ENCODE results near the gene CELA3A. TPM values are rescaled to one million over a fixed set of nuclear protein-coding genes. Genes with fewer than 3 reads are reported as not detected.
"Not testable (repeated sequence)": the region's sequence is repeated elsewhere in the genome, so short reads cannot be mapped to it uniquely, and the experiment has no call there.

Gene CELA3A
- total RNA-seq, 4 donors from 2014 or later: not detected

DNA sequence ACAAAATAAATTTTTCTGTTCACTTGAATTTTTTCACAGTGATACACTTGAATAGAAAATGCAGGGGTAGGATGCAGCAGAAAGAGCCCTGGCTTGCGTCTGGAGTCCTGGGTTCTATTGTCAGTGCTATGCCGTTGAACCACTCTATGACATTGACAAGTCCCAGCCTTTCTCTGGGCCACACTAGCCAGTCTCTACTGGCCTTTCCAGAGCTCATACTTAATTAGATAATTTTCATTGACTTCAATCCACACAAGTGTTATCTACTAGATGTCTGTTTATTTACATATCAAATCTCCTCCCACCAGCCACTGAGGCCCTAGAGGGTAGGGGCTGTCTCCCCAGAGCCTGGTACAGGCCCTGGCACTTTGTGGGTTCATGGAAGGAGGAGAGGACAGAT is 40.1 kb upstream of the CELA3A start:
- Histone ChIP-seq H3K36me3 (no peaks in the 10 kb centered on the region), H3K9me3 (no peaks in the 10 kb centered on the region), H3K4me1 (peaks cover 0 to 17% (median 8%) of the 10 kb centered on the region in 4 donors), H3K27ac (no peak overlapping the region), H3K4me3 (no peak overlapping the region), H3K27me3 (no peaks in the 10 kb centered on the region)
- no peak for DNase-seq
- TF ChIP-seq, protein P1, sequence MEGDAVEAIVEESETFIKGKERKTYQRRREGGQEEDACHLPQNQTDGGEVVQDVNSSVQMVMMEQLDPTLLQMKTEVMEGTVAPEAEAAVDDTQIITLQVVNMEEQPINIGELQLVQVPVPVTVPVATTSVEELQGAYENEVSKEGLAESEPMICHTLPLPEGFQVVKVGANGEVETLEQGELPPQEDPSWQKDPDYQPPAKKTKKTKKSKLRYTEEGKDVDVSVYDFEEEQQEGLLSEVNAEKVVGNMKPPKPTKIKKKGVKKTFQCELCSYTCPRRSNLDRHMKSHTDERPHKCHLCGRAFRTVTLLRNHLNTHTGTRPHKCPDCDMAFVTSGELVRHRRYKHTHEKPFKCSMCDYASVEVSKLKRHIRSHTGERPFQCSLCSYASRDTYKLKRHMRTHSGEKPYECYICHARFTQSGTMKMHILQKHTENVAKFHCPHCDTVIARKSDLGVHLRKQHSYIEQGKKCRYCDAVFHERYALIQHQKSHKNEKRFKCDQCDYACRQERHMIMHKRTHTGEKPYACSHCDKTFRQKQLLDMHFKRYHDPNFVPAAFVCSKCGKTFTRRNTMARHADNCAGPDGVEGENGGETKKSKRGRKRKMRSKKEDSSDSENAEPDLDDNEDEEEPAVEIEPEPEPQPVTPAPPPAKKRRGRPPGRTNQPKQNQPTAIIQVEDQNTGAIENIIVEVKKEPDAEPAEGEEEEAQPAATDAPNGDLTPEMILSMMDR (IDR thresholded peaks at IDR 0.05): no peak
- no peak for TF ChIP-seq POLR2A (IDR thresholded peaks at IDR 0.05)

GRCh38 chr1:21961799-21962198 is 39.7 kb upstream of the CELA3A start:
- Histone ChIP-seq H3K9me3 (no peaks in the 10 kb centered on the region), H3K27ac (no peak overlapping the region), H3K4me3 (no peak overlapping the region), H3K4me1 (peaks cover 0 to 13% (median 3%) of the 10 kb centered on the region in 4 donors), H3K36me3 (no peaks in the 10 kb centered on the region), H3K27me3 (no peaks in the 10 kb centered on the region)
- no peak for DNase-seq
- TF ChIP-seq POLR2A (IDR thresholded peaks at IDR 0.05): no peak
- TF ChIP-seq, protein P1 (IDR thresholded peaks at IDR 0.05): no peak

GRCh38 chr1:21963477-21964217 is 37.8 kb upstream of the CELA3A start:
- H3K4me3 ChIP-seq: no peak overlapping the region
- TF ChIP-seq, protein P1 (IDR thresholded peaks at IDR 0.05): peak; percentile 80 to 94 (median 91)
- no peak for TF ChIP-seq POLR2A (IDR thresholded peaks at IDR 0.05)
- no peak overlapping the region for H3K27ac ChIP-seq

DNA sequence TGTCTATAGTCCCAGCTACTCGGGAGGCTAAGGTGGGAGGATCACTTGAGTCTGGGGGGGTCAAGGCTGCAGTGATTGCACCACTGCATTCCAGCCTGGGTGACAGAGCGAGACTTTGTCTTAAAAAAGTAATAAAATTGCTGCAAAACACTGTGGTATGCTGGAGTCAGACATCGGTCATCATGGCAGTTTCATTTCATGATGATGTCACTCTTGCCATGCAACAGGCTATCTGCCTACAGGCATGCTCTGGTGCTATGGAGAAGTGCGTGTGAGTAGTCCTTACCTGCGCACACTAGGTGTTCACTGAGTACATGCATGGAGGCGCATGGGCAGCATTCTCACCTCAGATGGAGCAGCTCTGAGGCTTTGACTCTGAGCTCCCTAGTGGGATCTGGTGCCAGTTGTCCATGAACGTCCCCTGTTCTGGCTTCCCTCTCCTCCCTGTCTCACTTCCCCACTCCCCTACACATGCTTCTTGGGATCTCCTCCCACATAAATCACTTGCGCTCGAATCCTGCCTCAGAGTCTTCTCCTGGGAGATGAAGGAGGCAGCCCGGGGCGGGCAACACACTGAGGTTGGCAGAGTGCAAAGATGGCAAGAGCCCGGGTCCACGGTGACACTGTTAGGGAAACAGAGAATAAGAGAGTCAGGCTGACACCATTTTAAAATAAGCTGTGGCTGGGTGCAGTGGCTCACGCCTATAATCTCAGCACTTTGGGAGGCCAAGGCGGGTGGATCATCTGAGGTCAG is 35.0 kb upstream of the CELA3A start:
- no peaks in the 10 kb centered on the region for H3K27me3 ChIP-seq
- no peak overlapping the region for H3K4me3 ChIP-seq
- H3K36me3 ChIP-seq: no peaks in the 10 kb centered on the region
- no peak for DNase-seq
- TF ChIP-seq, protein P1 (IDR thresholded peaks at IDR 0.05): no peak
- no peak for TF ChIP-seq POLR2A (IDR thresholded peaks at IDR 0.05)
- H3K9me3 ChIP-seq: no peaks in the 10 kb centered on the region
- no peak overlapping the region for H3K27ac ChIP-seq
- H3K4me1 ChIP-seq: peaks cover 0 to 5% (median 0%) of the 10 kb centered on the region in 4 donors

More at GRCh38 chr1:21963477-21964217, 37.8 kb upstream of the CELA3A start:
- H3K9me3 ChIP-seq: no peaks in the 10 kb centered on the region
- no peaks in the 10 kb centered on the region for H3K27me3 ChIP-seq
- no peaks in the 10 kb centered on the region for H3K36me3 ChIP-seq
- H3K4me1 ChIP-seq: peaks cover 0 to 5% (median 0%) of the 10 kb centered on the region in 4 donors
- DNase-seq: peak; percentile 77 to 92 (median 91)

- not testable (repeated sequence) for H3K27me3 ChIP-seq, H3K9me3 ChIP-seq, H3K4me3 ChIP-seq, H3K27ac ChIP-seq, DNase-seq, H3K4me1 ChIP-seq, H3K36me3 ChIP-seq
Measured at GRCh38 chr1:21967216-21967615, 34.2 kb upstream of the CELA3A start.

DNA sequence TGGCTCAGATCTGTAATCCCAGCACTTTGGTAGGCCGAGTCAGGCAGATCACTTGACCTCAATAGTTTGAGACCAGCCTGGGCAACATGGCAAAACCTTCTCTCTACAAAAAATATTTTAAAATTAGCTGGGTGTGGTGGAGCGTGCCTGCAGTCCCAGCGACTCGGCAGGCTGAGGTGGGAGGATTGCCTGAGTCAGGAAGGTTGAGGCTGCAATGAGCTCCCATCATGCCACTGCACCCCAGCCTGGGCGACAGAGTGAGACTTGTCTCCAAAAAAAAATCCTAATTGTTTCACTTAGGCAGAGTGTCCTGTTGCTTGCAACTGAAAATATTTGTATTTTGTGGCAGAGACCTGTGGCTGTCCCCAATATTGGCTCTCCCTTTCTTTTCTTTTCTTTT is 32.4 kb upstream of the CELA3A start:
- H3K4me3 ChIP-seq, H3K9me3 ChIP-seq, DNase-seq, H3K36me3 ChIP-seq, H3K27me3 ChIP-seq, H3K4me1 ChIP-seq, H3K27ac ChIP-seq: not testable (repeated sequence)

GRCh38 chr1:21970523-21970922 is 30.9 kb upstream of the CELA3A start:
- DNase-seq, H3K4me3 ChIP-seq, H3K4me1 ChIP-seq, H3K36me3 ChIP-seq, H3K27ac ChIP-seq, H3K9me3 ChIP-seq, H3K27me3 ChIP-seq: not testable (repeated sequence)

- not testable (repeated sequence) for H3K4me3 ChIP-seq, H3K9me3 ChIP-seq, DNase-seq, H3K4me1 ChIP-seq, H3K27me3 ChIP-seq, H3K36me3 ChIP-seq
- peak overlapping the region in 1 of 4 donors; percentile 72 for H3K27ac ChIP-seq
Measured at GRCh38 chr1:21972973-21973441, 28.4 kb upstream of the CELA3A start.

DNA sequence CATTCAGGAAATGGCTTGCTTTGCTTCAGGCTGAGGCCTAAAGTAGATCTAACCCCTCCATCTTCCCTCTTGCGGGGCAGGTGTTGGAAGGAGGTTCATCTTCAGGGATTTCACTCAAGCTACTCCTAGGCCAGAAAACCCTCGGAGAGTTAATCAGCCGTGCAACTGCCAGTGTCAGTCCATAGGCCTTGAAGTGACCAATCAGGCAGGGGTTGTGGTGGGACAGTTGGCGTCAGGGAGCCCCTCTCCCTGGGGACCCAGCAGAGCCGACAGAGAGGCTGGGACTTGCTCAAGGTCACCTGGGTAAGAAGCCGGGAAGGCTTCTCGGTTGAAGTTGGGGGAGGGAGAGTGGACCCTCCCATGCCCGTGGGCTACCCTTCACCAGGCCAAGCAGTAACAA is 27.5 kb upstream of the CELA3A start:
- H3K9me3 ChIP-seq, H3K36me3 ChIP-seq, H3K27me3 ChIP-seq, H3K27ac ChIP-seq, DNase-seq, H3K4me1 ChIP-seq, H3K4me3 ChIP-seq: not testable (repeated sequence)

DNA sequence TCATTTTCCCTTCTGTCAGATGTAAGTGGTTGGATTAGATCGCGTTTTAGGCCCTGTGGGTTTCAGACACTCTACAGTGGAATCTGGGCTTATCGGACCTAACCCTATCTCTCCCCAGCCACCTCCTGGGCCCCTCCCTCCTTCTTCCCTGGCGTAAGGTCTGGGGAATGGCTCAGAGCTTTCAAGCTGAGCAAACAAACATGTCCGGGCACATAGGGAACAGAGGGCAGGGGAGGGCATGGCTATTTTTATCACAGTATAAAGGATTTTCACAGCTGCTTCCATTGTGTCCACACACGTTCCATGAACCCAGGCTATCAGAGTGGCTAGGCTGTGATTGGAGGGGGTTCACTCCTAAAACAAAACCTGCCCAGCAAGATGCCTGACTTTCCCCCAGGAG is 26.8 kb upstream of the CELA3A start:
- not testable (repeated sequence) for H3K27me3 ChIP-seq, H3K36me3 ChIP-seq, H3K27ac ChIP-seq, H3K9me3 ChIP-seq, DNase-seq, H3K4me1 ChIP-seq, H3K4me3 ChIP-seq
